Keratinocyte (primary cell): ENCODE results near the gene ROBO3. TPM values are rescaled to one million over a fixed set of nuclear protein-coding genes. Genes with fewer than 3 reads are reported as not detected.

Experiments
- DNase-seq: peaks from one replicate; pipeline ENCODE4 v3.0.0-alpha.2; 2011; ENCODE audit warnings: low read depth, missing footprints, low spot score
- FAIRE-seq: peaks from 2 replicates; lab custom pipeline; 2011; peaks lifted over from hg19 to GRCh38; lab: Jason Lieb, UNC
- H2AFZ ChIP-seq: 2 replicates; pipeline ENCODE4 v1.6.0; 2012; ENCODE audit warnings: low read length, control low read depth, inconsistent platforms; ENCODE audit not compliant: control insufficient read depth
- H3K27ac ChIP-seq: 2 replicates; pipeline ENCODE4 v1.5.1; 2011; ENCODE audit warnings: low read length; ENCODE audit not compliant: control insufficient read depth, insufficient read depth
- H3K27me3 ChIP-seq: 3 replicates; pipeline ENCODE4 v1.6.0; 2011; ENCODE audit warnings: low read length; ENCODE audit not compliant: control insufficient read depth, insufficient read depth; ENCODE audit errors: extremely low read depth
- H3K36me3 ChIP-seq, 2 experiments: 2 replicates in 1 of 2; 3 replicates in 1 of 2; pipeline ENCODE4 v1.5.1; 2011; ENCODE audit warnings: low read length in 2 of 2, mild to moderate bottlenecking in 1 of 2; ENCODE audit not compliant: control insufficient read depth in 2 of 2, insufficient read depth in 2 of 2; ENCODE audit errors: extremely low read depth in 1 of 2
- H3K4me1 ChIP-seq: 3 replicates; pipeline ENCODE4 v1.5.1; 2011; ENCODE audit warnings: low read length; ENCODE audit not compliant: control insufficient read depth, insufficient read depth; ENCODE audit errors: extremely low read depth
- H3K4me2 ChIP-seq: 3 replicates; pipeline ENCODE4 v1.6.0; 2011; ENCODE audit warnings: low read depth, low read length; ENCODE audit not compliant: control insufficient read depth, insufficient read depth; ENCODE audit errors: extremely low read depth
- H3K4me3 ChIP-seq, 3 experiments: fragments of 200-600 bp in 1 of 3; sonication (generic) in 1 of 3; 2 replicates in 2 of 3; 3 replicates in 1 of 3; pipeline ENCODE4 v1.5.1; 2011 to 2016; ENCODE audit warnings: low read length in 3 of 3, mild to moderate bottlenecking in 3 of 3, control low read depth in 2 of 3, inconsistent platforms in 1 of 3, low read depth in 1 of 3, mixed read lengths in 1 of 3, mixed run types in 1 of 3, moderate library complexity in 1 of 3; ENCODE audit not compliant: control insufficient read depth in 2 of 3, insufficient read depth in 2 of 3; ENCODE audit errors: extremely low read depth in 1 of 3
- H3K79me2 ChIP-seq: 2 replicates; pipeline ENCODE4 v1.6.0; 2012; ENCODE audit warnings: low read length; ENCODE audit not compliant: control insufficient read depth, insufficient read depth
- H3K9ac ChIP-seq: 3 replicates; pipeline ENCODE4 v1.6.0; 2011; ENCODE audit warnings: low read length; ENCODE audit not compliant: control insufficient read depth, insufficient read depth; ENCODE audit errors: extremely low read depth
- H3K9me1 ChIP-seq: 3 replicates; pipeline ENCODE4 v1.6.0; 2011; ENCODE audit warnings: low read length; ENCODE audit not compliant: control insufficient read depth, insufficient read depth; ENCODE audit errors: extremely low read depth
- H3K9me3 ChIP-seq: 2 replicates; pipeline ENCODE4 v1.5.1; 2012; ENCODE audit warnings: low read depth, low read length; ENCODE audit not compliant: control insufficient read depth
- H4K20me1 ChIP-seq: 3 replicates; pipeline ENCODE4 v1.6.0; 2011; ENCODE audit warnings: low read length; ENCODE audit not compliant: control insufficient read depth, insufficient read depth; ENCODE audit errors: extremely low read depth
- CTCF ChIP-seq, 3 experiments: IDR thresholded peaks in 1 of 3; conservative IDR thresholded peaks in 1 of 3; optimal IDR thresholded peaks in 1 of 3; 2 replicates in 2 of 3; 3 replicates in 1 of 3; pipeline versions ENCODE3 to v1.5.1; 2011; ENCODE audit warnings: low read length in 3 of 3, mild to moderate bottlenecking in 3 of 3, moderate library complexity in 2 of 3, control low read depth in 1 of 3, inconsistent platforms in 1 of 3; ENCODE audit not compliant: insufficient read depth in 2 of 3; ENCODE audit errors: extremely low read depth in 1 of 3
- EZH2 ChIP-seq: IDR thresholded peaks from one replicate; pipeline ENCODE4 v1.6.1; 2012; ENCODE audit warnings: inconsistent platforms, mild to moderate bottlenecking, low read length, moderate library complexity
- dilution Hi-C: fragments of 300-500 bp; cut with MboI; formaldehyde crosslinking; loops from one replicate; pipeline ENCODE4 v1.7.0; 2020; ENCODE audit warnings: low sequenced_read_pairs; ENCODE audit not compliant: extremely low pct_ligation_motif_present
- polyA plus RNA-seq, 5 experiments: library from polyadenylated mRNA; depleted of rRNA in 3 of 5; stranded (reverse) in 3 of 5; stranded (forward) in 1 of 5; unstranded in 1 of 5; fragments of >200 nt; gene quantifications; 1 replicate in 1 of 5; 2 replicates in 3 of 5; 3 replicates in 1 of 5; pipeline versions ENCODE4 v1.2.1 to v1.2.3, GENCODE V29; 2011 to 2012; ENCODE audit warnings: missing spikeins in 2 of 5, low read depth in 1 of 5, low replicate concordance in 1 of 5

The ROBO3 gene
- polyA plus RNA-seq, 1 donor (not counting 4 experiments of a cell fraction or from before 2014, with no cell fraction given) = 13.6 TPM

GRCh38 chr11:124917115-124917637 lies 51.9 kb downstream of the ROBO3 start:
- Histone ChIP-seq H3K9ac (no peak overlapping the region), H4K20me1 (no peaks in the 10 kb centered on the region), H3K79me2 (no peaks in the 10 kb centered on the region), H2AFZ (no peak overlapping the region), H3K27me3 (peaks cover 12% of the 10 kb centered on the region), H3K4me3 (no peak overlapping the region), H3K9me3 (no peaks in the 10 kb centered on the region), H3K9me1 (no peaks in the 10 kb centered on the region), H3K4me2 (no peak overlapping the region), H3K36me3 (no peaks in the 10 kb centered on the region), H3K27ac (no peak overlapping the region), H3K4me1 (no peaks in the 10 kb centered on the region)
- FAIRE-seq (no peak), DNase-seq (no peak)
- dilution Hi-C loops = no loop called here
- TF ChIP-seq EZH2 (no peak), CTCF (optimal IDR thresholded peaks at IDR 0.05 in 1 of 3, IDR thresholded peaks at IDR 0.05 in 1 of 3, conservative IDR thresholded peaks at IDR 0.05 in 1 of 3; ENCODE audit: extremely low read depth in 1 of 3, insufficient read depth in 2 of 3, low read length in 3 of 3) (peak in 1 of 3 experiments; percentile 10)

GRCh38 chr11:124918950-124919349 lies 53.7 kb downstream of the ROBO3 start, which contains the start of gene HEPN1:
Gene HEPN1 (plus strand): TSS chr11:124919250.
- H3K27me3 ChIP-seq = peaks cover 16% of the 10 kb centered on the region
- H3K4me3 ChIP-seq = no peak within 1 kb of the TSS
- no peak within 1 kb of the TSS for H3K4me2 ChIP-seq
- FAIRE-seq (no peak), DNase-seq (no peak)
- H3K9me1 ChIP-seq = no peaks in the 10 kb centered on the region
- H2AFZ ChIP-seq = no peak within 1 kb of the TSS
- H3K9ac ChIP-seq = no peak within 1 kb of the TSS
- no peaks in the 10 kb centered on the region for H3K9me3 ChIP-seq
- H3K4me1 ChIP-seq = no peaks in the 10 kb centered on the region
- no peaks in the 10 kb centered on the region for H4K20me1 ChIP-seq
- dilution Hi-C loops = no loop called here
- H3K79me2 ChIP-seq = no peaks in the 10 kb centered on the region
- no peak within 1 kb of the TSS for H3K27ac ChIP-seq
- no peaks in the 10 kb centered on the region for H3K36me3 ChIP-seq
- no peak for TF ChIP-seq EZH2
- no peak for TF ChIP-seq CTCF (optimal IDR thresholded peaks at IDR 0.05 in 1 of 3, IDR thresholded peaks at IDR 0.05 in 1 of 3, conservative IDR thresholded peaks at IDR 0.05 in 1 of 3; ENCODE audit: extremely low read depth in 1 of 3, insufficient read depth in 2 of 3, low read length in 3 of 3)
